ENCODE measurements around the gene GABRA5. TPM values are rescaled to one million over a fixed set of nuclear protein-coding genes. Genes with fewer than 3 reads are reported as not detected.
A peak's percentile ranks its signal among the peaks of the same experiment; 100 is the strongest.

Gene GABRA5
- total and polyA plus RNA-seq, 11 donors = not detected

GRCh38 chr15:26882112-26882511 is 15.2 kb downstream of the GABRA5 start:
- Histone ChIP-seq H3K4me1 (no peaks in the 10 kb centered on the region), H3K27me3 (peaks cover 0 to 6% (median 0%) of the 10 kb centered on the region in 9 donors), H3K4me3 (no peak overlapping the region), H3K9me3 (no peaks in the 10 kb centered on the region), H3K36me3 (no peaks in the 10 kb centered on the region), H3K27ac (no peak overlapping the region)
- no peak for TF ChIP-seq CTCF (IDR thresholded peaks at IDR 0.05)
- no peak for TF ChIP-seq POLR2A (IDR thresholded peaks at IDR 0.05)
- intact Hi-C loops (cut with DNase I) = loop anchor here in 2 of 10 donors (10.0 kb wide), 2 partner anchors 483 to 1233 kb away; no protein-coding TSS in a partner anchor
- no peak for ATAC-seq
- 88 to 91% (median 90%) methylated on average over 9 of the region's 9 CpGs for WGBS, 4 donors
- no peak for DNase-seq

- no peak for DNase-seq
- H3K27me3 ChIP-seq = peaks cover 0 to 10% (median 0%) of the 10 kb centered on the region in 9 donors
- ATAC-seq = no peak
- H3K27ac ChIP-seq = no peak overlapping the region
- WGBS, 4 donors = 86 to 91% (median 89%) methylated on average over 34 to 35 of the region's 35 CpGs
- intact Hi-C loops (cut with DNase I) = loop anchor here in 2 of 10 donors (10.0 kb wide), 2 partner anchors 482 to 1232 kb away; no protein-coding TSS in a partner anchor
- H3K36me3 ChIP-seq = no peaks in the 10 kb centered on the region
- H3K4me1 ChIP-seq = no peaks in the 10 kb centered on the region
- no peak for TF ChIP-seq POLR2A (IDR thresholded peaks at IDR 0.05)
- TF ChIP-seq CTCF (IDR thresholded peaks at IDR 0.05) = no peak
- no peaks in the 10 kb centered on the region for H3K9me3 ChIP-seq
- no peak overlapping the region for H3K4me3 ChIP-seq
Measured at GRCh38 chr15:26882616-26883365, 15.9 kb downstream of the GABRA5 start.

DNA sequence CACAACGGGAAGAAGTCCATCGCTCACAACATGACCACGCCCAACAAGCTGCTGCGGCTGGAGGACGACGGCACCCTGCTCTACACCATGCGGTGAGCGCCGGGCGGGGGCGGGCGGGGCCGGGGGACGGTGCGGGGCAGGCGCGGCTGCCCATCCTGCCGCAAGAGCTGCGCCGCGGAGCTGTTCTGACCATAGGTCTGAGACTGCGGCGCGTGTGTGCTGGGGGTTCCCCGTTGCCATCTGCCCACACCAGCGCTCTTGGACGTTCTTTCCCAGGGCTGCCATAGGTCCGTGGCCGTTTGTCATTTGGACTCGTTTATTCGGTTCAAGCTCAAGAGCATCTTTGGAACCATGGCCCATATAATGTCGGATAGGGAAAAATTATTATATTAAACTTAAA is 16.6 kb downstream of the GABRA5 start:
- ATAC-seq (peak in 1 of 4 donors; percentile 21), DNase-seq (no peak)
- intact Hi-C loops (cut with DNase I) = loop anchor here in 2 of 10 donors (10.0 kb wide), 2 partner anchors 481 to 1231 kb away; no protein-coding TSS in a partner anchor
- TF ChIP-seq POLR2A (IDR thresholded peaks at IDR 0.05) = no peak
- no peak for TF ChIP-seq CTCF (IDR thresholded peaks at IDR 0.05)
- WGBS, 4 donors = 90 to 94% (median 93%) methylated on average over 22 to 32 of the region's 32 CpGs
- no peaks in the 10 kb centered on the region for H3K9me3 ChIP-seq
- no peaks in the 10 kb centered on the region for H3K36me3 ChIP-seq
- H3K4me3 ChIP-seq = no peak overlapping the region
- no peak overlapping the region for H3K27ac ChIP-seq
- H3K4me1 ChIP-seq = no peaks in the 10 kb centered on the region
- H3K27me3 ChIP-seq = peaks cover 0 to 10% (median 0%) of the 10 kb centered on the region in 9 donors

GRCh38 chr15:26886566-26886965 is 19.7 kb downstream of the GABRA5 start:
- intact Hi-C loops (cut with DNase I) = loop anchor here in 4 of 10 donors (5.0 to 10.0 kb wide), 4 partner anchors 131 to 1236 kb away; no protein-coding TSS in a partner anchor
- Histone ChIP-seq H3K4me3 (no peak overlapping the region), H3K4me1 (peaks cover 0 to 4% (median 1%) of the 10 kb centered on the region in 12 donors), H3K9me3 (no peaks in the 10 kb centered on the region), H3K27ac (no peak overlapping the region), H3K36me3 (no peaks in the 10 kb centered on the region), H3K27me3 (peaks cover 0 to 24% (median 5%) of the 10 kb centered on the region in 9 donors)
- 54 to 66% (median 60%) methylated on average over 4 of the region's 4 CpGs for WGBS, 4 donors
- DNase-seq = no peak
- no peak for TF ChIP-seq CTCF (IDR thresholded peaks at IDR 0.05)
- no peak for TF ChIP-seq POLR2A (IDR thresholded peaks at IDR 0.05)
- no peak for ATAC-seq
